ENCODE data around the gene UGT2B28.
"Not testable (repeated sequence)": the region's sequence is repeated elsewhere in the genome, so short reads cannot be mapped to it uniquely, and the experiment has no call there.

UGT2B28 gene

GRCh38 chr4:69250884-69251283 lies 29.4 kb upstream of the UGT2B28 start:
- H3K79me2 ChIP-seq (ENCODE audit: insufficient read depth, low read length); H3F3A ChIP-seq (ENCODE audit: insufficient read depth, low read length); H3K27me3 ChIP-seq (ENCODE audit: insufficient read depth, low read length); H3K9ac ChIP-seq (ENCODE audit: low read length); H3K9me2 ChIP-seq (ENCODE audit: low read depth, low read length); H3K4me1 ChIP-seq (ENCODE audit: insufficient read depth, low read length, severe bottlenecking); H3K36me3 ChIP-seq (ENCODE audit: insufficient read depth, low read length); H3K9me3 ChIP-seq (ENCODE audit: low read length); H2AFZ ChIP-seq (ENCODE audit: low read length); H3K4me3 ChIP-seq (ENCODE audit: low read depth, low read length, poor library complexity, severe bottlenecking); H3K27ac ChIP-seq (ENCODE audit: low read depth, low read length, poor library complexity, severe bottlenecking); H4K20me1 ChIP-seq (ENCODE audit: insufficient read depth, low read length); H3K4me2 ChIP-seq (ENCODE audit: low read length): not testable (repeated sequence)

GRCh38 chr4:69253147-69253772 lies 27.0 kb upstream of the UGT2B28 start:
- H3K4me3 ChIP-seq (ENCODE audit: low read depth, low read length, poor library complexity, severe bottlenecking); H3K9me2 ChIP-seq (ENCODE audit: low read depth, low read length); H3F3A ChIP-seq (ENCODE audit: insufficient read depth, low read length); H3K27ac ChIP-seq (ENCODE audit: low read depth, low read length, poor library complexity, severe bottlenecking); H3K27me3 ChIP-seq (ENCODE audit: insufficient read depth, low read length); H2AFZ ChIP-seq (ENCODE audit: low read length); H3K36me3 ChIP-seq (ENCODE audit: insufficient read depth, low read length); H4K20me1 ChIP-seq (ENCODE audit: insufficient read depth, low read length); H3K4me1 ChIP-seq (ENCODE audit: insufficient read depth, low read length, severe bottlenecking); H3K4me2 ChIP-seq (ENCODE audit: low read length); H3K9ac ChIP-seq (ENCODE audit: low read length); H3K9me3 ChIP-seq (ENCODE audit: low read length); H3K79me2 ChIP-seq (ENCODE audit: insufficient read depth, low read length): not testable (repeated sequence)

DNA sequence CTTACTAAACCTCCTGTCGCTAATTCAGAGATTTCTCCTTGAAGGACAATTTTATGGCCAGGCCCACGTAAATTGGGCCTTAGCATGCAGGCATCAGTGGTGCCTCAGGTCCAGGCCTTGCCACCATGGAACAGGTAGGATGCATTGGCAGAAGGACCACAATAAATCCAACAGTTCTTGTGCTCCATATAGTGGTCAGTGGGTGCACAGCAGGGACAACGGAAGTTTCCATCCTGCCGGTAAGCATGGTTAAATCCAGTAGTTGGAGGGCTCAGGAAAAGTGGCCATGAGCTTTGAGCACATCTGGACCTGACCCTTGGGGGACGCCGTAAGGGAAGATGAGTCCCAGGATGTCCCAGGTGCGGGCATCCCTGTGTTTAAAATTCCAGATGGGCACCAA lies 11.7 kb upstream of the UGT2B28 start:
- not testable (repeated sequence) for H3K9me3 ChIP-seq (ENCODE audit: low read length); H3K4me2 ChIP-seq (ENCODE audit: low read length); H3F3A ChIP-seq (ENCODE audit: insufficient read depth, low read length); H3K27me3 ChIP-seq (ENCODE audit: insufficient read depth, low read length); H3K79me2 ChIP-seq (ENCODE audit: insufficient read depth, low read length); H3K4me1 ChIP-seq (ENCODE audit: insufficient read depth, low read length, severe bottlenecking); H3K9me2 ChIP-seq (ENCODE audit: low read depth, low read length); H3K27ac ChIP-seq (ENCODE audit: low read depth, low read length, poor library complexity, severe bottlenecking); H3K4me3 ChIP-seq (ENCODE audit: low read depth, low read length, poor library complexity, severe bottlenecking); H3K9ac ChIP-seq (ENCODE audit: low read length); H3K36me3 ChIP-seq (ENCODE audit: insufficient read depth, low read length); H2AFZ ChIP-seq (ENCODE audit: low read length); H4K20me1 ChIP-seq (ENCODE audit: insufficient read depth, low read length)

GRCh38 chr4:69296356-69296755 lies 16.1 kb downstream of the UGT2B28 start:
- H3K4me3 ChIP-seq (ENCODE audit: low read depth, low read length, poor library complexity, severe bottlenecking); H3K4me2 ChIP-seq (ENCODE audit: low read length); H3K27me3 ChIP-seq (ENCODE audit: insufficient read depth, low read length); H3K9me3 ChIP-seq (ENCODE audit: low read length); H3K27ac ChIP-seq (ENCODE audit: low read depth, low read length, poor library complexity, severe bottlenecking); H3F3A ChIP-seq (ENCODE audit: insufficient read depth, low read length); H3K79me2 ChIP-seq (ENCODE audit: insufficient read depth, low read length); H3K4me1 ChIP-seq (ENCODE audit: insufficient read depth, low read length, severe bottlenecking); H3K9me2 ChIP-seq (ENCODE audit: low read depth, low read length); H4K20me1 ChIP-seq (ENCODE audit: insufficient read depth, low read length); H3K9ac ChIP-seq (ENCODE audit: low read length); H2AFZ ChIP-seq (ENCODE audit: low read length); H3K36me3 ChIP-seq (ENCODE audit: insufficient read depth, low read length): not testable (repeated sequence)

DNA sequence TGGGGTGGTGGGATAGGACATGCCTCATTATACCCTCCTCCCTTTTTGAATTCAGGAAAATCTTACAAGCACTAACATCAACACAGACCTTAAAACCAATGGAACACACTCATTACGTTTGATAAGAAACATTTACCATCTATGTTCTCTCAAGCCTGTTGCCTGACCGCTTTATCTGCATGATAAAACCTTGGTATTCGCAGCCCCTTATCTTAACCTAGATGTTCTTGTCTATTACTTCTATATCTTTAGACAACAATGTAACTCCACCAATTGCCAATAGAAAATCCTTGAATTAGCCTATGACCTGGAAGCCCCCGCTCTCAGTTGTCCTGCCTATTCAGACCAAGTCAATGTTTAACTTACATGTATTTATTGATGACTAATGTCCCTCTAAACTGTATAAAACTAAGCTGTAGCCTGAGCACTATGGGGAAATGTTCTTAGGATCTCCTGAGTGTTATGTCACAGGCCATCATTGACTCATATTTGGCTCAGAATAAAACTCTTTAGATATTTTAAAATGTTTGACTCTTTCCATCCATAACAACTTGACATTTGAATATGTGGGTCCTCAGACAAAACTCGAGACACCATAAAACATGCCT lies 28.3 kb downstream of the UGT2B28 start:
- not testable (repeated sequence) for H2AFZ ChIP-seq (ENCODE audit: low read length); H3K9me3 ChIP-seq (ENCODE audit: low read length); H3K4me1 ChIP-seq (ENCODE audit: insufficient read depth, low read length, severe bottlenecking); H3K4me2 ChIP-seq (ENCODE audit: low read length); H4K20me1 ChIP-seq (ENCODE audit: insufficient read depth, low read length); H3K36me3 ChIP-seq (ENCODE audit: insufficient read depth, low read length); H3K79me2 ChIP-seq (ENCODE audit: insufficient read depth, low read length); H3K27ac ChIP-seq (ENCODE audit: low read depth, low read length, poor library complexity, severe bottlenecking); H3K9me2 ChIP-seq (ENCODE audit: low read depth, low read length); H3K4me3 ChIP-seq (ENCODE audit: low read depth, low read length, poor library complexity, severe bottlenecking); H3K9ac ChIP-seq (ENCODE audit: low read length); H3K27me3 ChIP-seq (ENCODE audit: insufficient read depth, low read length); H3F3A ChIP-seq (ENCODE audit: insufficient read depth, low read length)

GRCh38 chr4:69309549-69310076 lies 29.3 kb downstream of the UGT2B28 start:
- not testable (repeated sequence) for H4K20me1 ChIP-seq (ENCODE audit: insufficient read depth, low read length); H3K4me1 ChIP-seq (ENCODE audit: insufficient read depth, low read length, severe bottlenecking); H3K27me3 ChIP-seq (ENCODE audit: insufficient read depth, low read length); H3K4me3 ChIP-seq (ENCODE audit: low read depth, low read length, poor library complexity, severe bottlenecking); H3K4me2 ChIP-seq (ENCODE audit: low read length); H3K9me3 ChIP-seq (ENCODE audit: low read length); H3K9me2 ChIP-seq (ENCODE audit: low read depth, low read length); H3K27ac ChIP-seq (ENCODE audit: low read depth, low read length, poor library complexity, severe bottlenecking); H3K79me2 ChIP-seq (ENCODE audit: insufficient read depth, low read length); H3K36me3 ChIP-seq (ENCODE audit: insufficient read depth, low read length); H3F3A ChIP-seq (ENCODE audit: insufficient read depth, low read length); H2AFZ ChIP-seq (ENCODE audit: low read length); H3K9ac ChIP-seq (ENCODE audit: low read length)

- not testable (repeated sequence) for H4K20me1 ChIP-seq (ENCODE audit: insufficient read depth, low read length); H3K9me2 ChIP-seq (ENCODE audit: low read depth, low read length); H3F3A ChIP-seq (ENCODE audit: insufficient read depth, low read length); H3K9me3 ChIP-seq (ENCODE audit: low read length); H3K4me1 ChIP-seq (ENCODE audit: insufficient read depth, low read length, severe bottlenecking); H3K4me2 ChIP-seq (ENCODE audit: low read length); H3K36me3 ChIP-seq (ENCODE audit: insufficient read depth, low read length); H3K79me2 ChIP-seq (ENCODE audit: insufficient read depth, low read length); H3K27me3 ChIP-seq (ENCODE audit: insufficient read depth, low read length); H2AFZ ChIP-seq (ENCODE audit: low read length); H3K9ac ChIP-seq (ENCODE audit: low read length); H3K27ac ChIP-seq (ENCODE audit: low read depth, low read length, poor library complexity, severe bottlenecking); H3K4me3 ChIP-seq (ENCODE audit: low read depth, low read length, poor library complexity, severe bottlenecking)
Observed at GRCh38 chr4:69310262-69310661, 30.0 kb downstream of the UGT2B28 start.

All from OCI-LY1 (cell line).